ENCODE results near the gene CRHR1. TPM values are rescaled to one million over a fixed set of nuclear protein-coding genes. Genes with fewer than 3 reads are reported as not detected.

The CRHR1 gene
- total RNA-seq, 6 donors from 2014 or later, result not detected

- no peaks in the 10 kb centered on the region for H3K9me3 ChIP-seq
- no peaks in the 10 kb centered on the region for H3K27me3 ChIP-seq
- no peaks in the 10 kb centered on the region for H3K36me3 ChIP-seq
- TF ChIP-seq POLR2A (IDR thresholded peaks at IDR 0.05) (no peak), EP300 (IDR thresholded peaks at IDR 0.05) (no peak), POLR2AphosphoS5 (IDR thresholded peaks at IDR 0.05) (no peak)
- TF ChIP-seq, protein P1, sequence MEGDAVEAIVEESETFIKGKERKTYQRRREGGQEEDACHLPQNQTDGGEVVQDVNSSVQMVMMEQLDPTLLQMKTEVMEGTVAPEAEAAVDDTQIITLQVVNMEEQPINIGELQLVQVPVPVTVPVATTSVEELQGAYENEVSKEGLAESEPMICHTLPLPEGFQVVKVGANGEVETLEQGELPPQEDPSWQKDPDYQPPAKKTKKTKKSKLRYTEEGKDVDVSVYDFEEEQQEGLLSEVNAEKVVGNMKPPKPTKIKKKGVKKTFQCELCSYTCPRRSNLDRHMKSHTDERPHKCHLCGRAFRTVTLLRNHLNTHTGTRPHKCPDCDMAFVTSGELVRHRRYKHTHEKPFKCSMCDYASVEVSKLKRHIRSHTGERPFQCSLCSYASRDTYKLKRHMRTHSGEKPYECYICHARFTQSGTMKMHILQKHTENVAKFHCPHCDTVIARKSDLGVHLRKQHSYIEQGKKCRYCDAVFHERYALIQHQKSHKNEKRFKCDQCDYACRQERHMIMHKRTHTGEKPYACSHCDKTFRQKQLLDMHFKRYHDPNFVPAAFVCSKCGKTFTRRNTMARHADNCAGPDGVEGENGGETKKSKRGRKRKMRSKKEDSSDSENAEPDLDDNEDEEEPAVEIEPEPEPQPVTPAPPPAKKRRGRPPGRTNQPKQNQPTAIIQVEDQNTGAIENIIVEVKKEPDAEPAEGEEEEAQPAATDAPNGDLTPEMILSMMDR (IDR thresholded peaks at IDR 0.05), result no peak
- no peak for DNase-seq
- no peak overlapping the region for H3K4me3 ChIP-seq
- peaks cover 0 to 5% (median 0%) of the 10 kb centered on the region in 4 donors for H3K4me1 ChIP-seq
- no peak for ATAC-seq (ENCODE audit: low FRiP score in 2 of 2)
- no peak overlapping the region for H3K27ac ChIP-seq
- WGBS, 2 donors, result 74 to 81% methylated on average over 5 to 6 of the region's 6 CpGs
These were observed 31.6 kb downstream of the CRHR1 start for GRCh38 chr17:45815752-45816151.

- Histone ChIP-seq H3K9me3 (no peaks in the 10 kb centered on the region), H3K36me3 (no peaks in the 10 kb centered on the region), H3K4me3 (no peak overlapping the region), H3K27ac (no peak overlapping the region), H3K27me3 (no peaks in the 10 kb centered on the region), H3K4me1 (peaks cover 0 to 5% (median 0%) of the 10 kb centered on the region in 4 donors)
- DNase-seq, result peak; percentile 63 to 74
- no peak for TF ChIP-seq POLR2AphosphoS5 (IDR thresholded peaks at IDR 0.05)
- TF ChIP-seq POLR2A (IDR thresholded peaks at IDR 0.05), result no peak
- TF ChIP-seq EP300 (IDR thresholded peaks at IDR 0.05), result no peak
- TF ChIP-seq, protein P1 (IDR thresholded peaks at IDR 0.05), result no peak
- WGBS, 2 donors, result 26 to 46% methylated on average over 3 to 6 of the region's 6 CpGs
- peak in 1 of 2 donors; percentile 52 for ATAC-seq (ENCODE audit: low FRiP score in 2 of 2)
These were observed 33.9 kb downstream of the CRHR1 start for GRCh38 chr17:45818041-45818440.

GRCh38 chr17:45818699-45819098, 34.6 kb downstream of the CRHR1 start:
- H3K9me3 ChIP-seq, result no peaks in the 10 kb centered on the region
- WGBS, 2 donors, result 70 to 71% methylated on average over 4 of the region's 4 CpGs
- DNase-seq, result no peak
- no peak for ATAC-seq (ENCODE audit: low FRiP score in 2 of 2)
- no peak overlapping the region for H3K4me3 ChIP-seq
- H3K36me3 ChIP-seq, result no peaks in the 10 kb centered on the region
- no peaks in the 10 kb centered on the region for H3K27me3 ChIP-seq
- peaks cover 0 to 5% (median 0%) of the 10 kb centered on the region in 4 donors for H3K4me1 ChIP-seq
- no peak overlapping the region for H3K27ac ChIP-seq
- TF ChIP-seq, protein P1 (IDR thresholded peaks at IDR 0.05), result no peak
- TF ChIP-seq EP300 (IDR thresholded peaks at IDR 0.05), result no peak
- no peak for TF ChIP-seq POLR2A (IDR thresholded peaks at IDR 0.05)
- TF ChIP-seq POLR2AphosphoS5 (IDR thresholded peaks at IDR 0.05), result no peak

DNA sequence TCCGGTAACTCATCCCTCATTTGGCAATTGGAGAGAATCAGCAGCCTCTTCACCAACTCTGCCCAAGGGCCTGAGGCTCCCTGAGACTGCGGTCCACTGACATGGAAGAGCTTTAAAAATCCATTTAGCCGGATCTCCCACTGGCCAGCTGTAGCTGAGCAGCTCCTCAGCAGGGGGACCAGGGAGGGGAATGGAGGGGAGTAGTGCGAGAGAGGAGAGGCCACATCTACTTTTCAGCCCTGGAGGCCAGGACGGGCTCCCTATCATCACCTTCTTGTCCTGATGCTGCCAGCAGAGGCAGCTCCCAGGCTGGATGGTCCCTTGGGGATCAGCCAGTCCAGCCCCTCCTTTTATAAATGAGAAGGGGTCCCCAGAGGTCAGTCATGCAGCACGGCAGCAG, 35.5 kb downstream of the CRHR1 start:
- 80 to 89% methylated on average over 1 to 6 of the region's 6 CpGs for WGBS, 2 donors
- H3K27ac ChIP-seq, result no peak overlapping the region
- TF ChIP-seq POLR2A (IDR thresholded peaks at IDR 0.05), result no peak
- TF ChIP-seq, protein P1 (IDR thresholded peaks at IDR 0.05), result no peak
- no peak for TF ChIP-seq POLR2AphosphoS5 (IDR thresholded peaks at IDR 0.05)
- TF ChIP-seq EP300 (IDR thresholded peaks at IDR 0.05), result no peak
- no peaks in the 10 kb centered on the region for H3K27me3 ChIP-seq
- DNase-seq (no peak), ATAC-seq (ENCODE audit: low FRiP score in 2 of 2) (no peak)
- no peak overlapping the region for H3K4me3 ChIP-seq
- no peaks in the 10 kb centered on the region for H3K36me3 ChIP-seq
- H3K4me1 ChIP-seq, result peaks cover 0 to 5% (median 0%) of the 10 kb centered on the region in 4 donors
- H3K9me3 ChIP-seq, result no peaks in the 10 kb centered on the region

- Histone ChIP-seq H3K36me3 (no peaks in the 10 kb centered on the region), H3K4me3 (no peak overlapping the region), H3K27ac (no peak overlapping the region), H3K9me3 (no peaks in the 10 kb centered on the region), H3K27me3 (no peaks in the 10 kb centered on the region), H3K4me1 (peaks cover 0 to 5% (median 0%) of the 10 kb centered on the region in 4 donors)
- TF ChIP-seq POLR2AphosphoS5 (IDR thresholded peaks at IDR 0.05) (no peak), EP300 (IDR thresholded peaks at IDR 0.05) (no peak), POLR2A (IDR thresholded peaks at IDR 0.05) (no peak)
- TF ChIP-seq, protein P1 (IDR thresholded peaks at IDR 0.05), result no peak
- WGBS, 2 donors, result 41 to 47% methylated on average over 5 to 6 of the region's 6 CpGs
- DNase-seq (no peak), ATAC-seq (ENCODE audit: low FRiP score in 2 of 2) (no peak)
These were observed 36.1 kb downstream of the CRHR1 start for GRCh38 chr17:45820052-45820780.

Data from upper lobe of left lung (tissue), 6 donors.